GF-D8 (cell line): Measurements from ENCODE around the gene STAM2.
"Not testable (repeated sequence)": the region's sequence is repeated elsewhere in the genome, so short reads cannot be mapped to it uniquely, and the experiment has no call there.

Source experiments
- DNase-seq: peaks from one replicate; lab custom pipeline; 2025; lab: John Stamatoyannopoulos, UW

Gene STAM2

GRCh38 chr2:152175368-152176112, at the start of gene STAM2:
STAM2 (minus strand) TSS chr2:152175763; CDS start chr2:152175642, 121 bp downstream.
- peak; percentile 71 for DNase-seq

- DNase-seq = no peak
These were observed 48.4 kb upstream of the STAM2 start for GRCh38 chr2:152223977-152224376.

GRCh38 chr2:152222975-152223637, 47.5 kb upstream of the STAM2 start:
- DNase-seq = no peak

- DNase-seq = no peak
These were observed 46.3 kb upstream of the STAM2 start for GRCh38 chr2:152221839-152222238.

- DNase-seq = no peak
These were observed 43.7 kb upstream of the STAM2 start for GRCh38 chr2:152219077-152219828.

- no peak for DNase-seq
These were observed 25.9 kb upstream of the STAM2 start for GRCh38 chr2:152201466-152201830.

- DNase-seq = no peak
These were observed 25.3 kb upstream of the STAM2 start for GRCh38 chr2:152200565-152201465.

- no peak for DNase-seq
These were observed 24.5 kb upstream of the STAM2 start for GRCh38 chr2:152200101-152200500.

- no peak for DNase-seq
These were observed 22.9 kb upstream of the STAM2 start for GRCh38 chr2:152198499-152198898.

- not testable (repeated sequence) for DNase-seq
These were observed 22.1 kb upstream of the STAM2 start for GRCh38 chr2:152197508-152198284.

- DNase-seq = no peak
These were observed 14.3 kb upstream of the STAM2 start for GRCh38 chr2:152189622-152190495.

GRCh38 chr2:152186808-152187207, 11.2 kb upstream of the STAM2 start:
- DNase-seq = not testable (repeated sequence)

GRCh38 chr2:152186262-152186661, 10.7 kb upstream of the STAM2 start:
- DNase-seq = no peak

- no peak for DNase-seq
These were observed 8.0 kb upstream of the STAM2 start for GRCh38 chr2:152183401-152184073.

- not testable (repeated sequence) for DNase-seq
These were observed 2.1 kb upstream of the STAM2 start for GRCh38 chr2:152177667-152178066.

- DNase-seq = no peak
These were observed 651 bp upstream of the STAM2 start for GRCh38 chr2:152176113-152176714.

- DNase-seq = peak; percentile 39
These were observed 573 bp downstream of the STAM2 start for GRCh38 chr2:152175012-152175367.

- no peak for DNase-seq
These were observed 989 bp downstream of the STAM2 start for GRCh38 chr2:152174574-152174973.

- DNase-seq = no peak
These were observed 1.7 kb downstream of the STAM2 start for GRCh38 chr2:152173831-152174230.
